HTR-8/SVneo (cell line): ENCODE data around the gene ADGRB2.

Experiments
- DNase-seq: peaks from one replicate; pipeline ENCODE4 v3.0.0; 2011; ENCODE audit warnings: low spot score, mixed read lengths; ENCODE audit not compliant: insufficient read length
- FAIRE-seq: peaks from 2 replicates; lab custom pipeline; 2011; peaks lifted over from hg19 to GRCh38; lab: Jason Lieb, UNC

Gene ADGRB2

GRCh38 chr1:31796707-31797106 is 32.6 kb upstream of the ADGRB2 start:
- FAIRE-seq: no peak
- no peak for DNase-seq

- DNase-seq: peak; percentile 27
- peak; percentile 54 for FAIRE-seq
Measured at GRCh38 chr1:31795801-31796621, 31.9 kb upstream of the ADGRB2 start.

GRCh38 chr1:31795096-31795675 is 31.0 kb upstream of the ADGRB2 start:
- no peak for DNase-seq
- no peak for FAIRE-seq

- FAIRE-seq (no peak), DNase-seq (no peak)
Measured at GRCh38 chr1:31793586-31794285, 29.6 kb upstream of the ADGRB2 start.

- FAIRE-seq (no peak), DNase-seq (no peak)
Measured at GRCh38 chr1:31793086-31793485, 28.9 kb upstream of the ADGRB2 start.

- no peak for DNase-seq
- FAIRE-seq: no peak
Measured at GRCh38 chr1:31792541-31792940, 28.4 kb upstream of the ADGRB2 start.

GRCh38 chr1:31792116-31792515 is 28.0 kb upstream of the ADGRB2 start:
- FAIRE-seq (no peak), DNase-seq (no peak)

- FAIRE-seq (no peak), DNase-seq (no peak)
Measured at GRCh38 chr1:31791131-31791858, 27.2 kb upstream of the ADGRB2 start.

- DNase-seq: no peak
- no peak for FAIRE-seq
Measured at GRCh38 chr1:31790641-31791091, 26.5 kb upstream of the ADGRB2 start.

- DNase-seq (no peak), FAIRE-seq (no peak)
Measured at GRCh38 chr1:31790140-31790539, 26.0 kb upstream of the ADGRB2 start.

GRCh38 chr1:31789259-31790065 is 25.3 kb upstream of the ADGRB2 start:
- FAIRE-seq: peak; percentile 60
- DNase-seq: peak; percentile 89

GRCh38 chr1:31788825-31789256 is 24.7 kb upstream of the ADGRB2 start:
- peak; percentile 39 for DNase-seq
- FAIRE-seq: no peak

GRCh38 chr1:31788138-31788824 is 24.1 kb upstream of the ADGRB2 start:
- DNase-seq: peak; percentile 79
- peak; percentile 85 for FAIRE-seq

GRCh38 chr1:31787786-31788137 is 23.6 kb upstream of the ADGRB2 start:
- no peak for FAIRE-seq
- DNase-seq: no peak

- no peak for FAIRE-seq
- DNase-seq: no peak
Measured at GRCh38 chr1:31787261-31787660, 23.1 kb upstream of the ADGRB2 start.

GRCh38 chr1:31786366-31787060 is 22.4 kb upstream of the ADGRB2 start:
- no peak for DNase-seq
- FAIRE-seq: no peak

GRCh38 chr1:31785947-31786290 is 21.8 kb upstream of the ADGRB2 start:
- DNase-seq: no peak
- no peak for FAIRE-seq

GRCh38 chr1:31785020-31785946 is 21.1 kb upstream of the ADGRB2 start:
- DNase-seq: no peak
- FAIRE-seq: peak; percentile 65
